ENCODE measurements around the gene KCNJ4.
"Not testable (repeated sequence)": the region's sequence is repeated elsewhere in the genome, so short reads cannot be mapped to it uniquely, and the experiment has no call there.

Gene KCNJ4

DNA sequence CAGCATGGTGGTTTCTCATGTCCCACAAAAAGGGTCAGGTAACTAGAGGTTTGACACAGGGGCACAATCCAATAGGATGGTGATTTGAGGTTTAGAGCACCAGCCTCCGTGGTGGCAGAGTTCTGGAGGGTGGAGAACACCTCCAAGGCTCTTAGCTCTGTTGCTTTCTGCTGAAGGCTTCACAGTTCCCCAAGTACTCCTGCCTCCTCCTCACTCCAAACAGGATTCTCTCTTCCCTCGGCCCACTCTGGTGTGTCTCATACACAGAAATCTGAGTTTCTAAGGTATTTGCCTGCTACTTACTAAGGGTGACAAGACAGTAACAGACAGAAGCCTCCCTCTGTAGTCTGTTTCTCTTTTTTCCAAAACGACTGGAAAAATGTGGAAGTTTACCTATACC, 73.6 kb downstream of the KCNJ4 start:
- ATAC-seq, DNase-seq: not testable (repeated sequence)

All from stimulated activated naive CD8-positive, alpha-beta T cell treated with anti-CD3 and anti-CD28 coated beads, Interleukin-15, Interleukin-2, amounts not matched to agents 100 U/mL and 50 U/mL, for 24 hours (primary cell).